ENCODE measurements around the gene TBC1D5.
"Not testable (repeated sequence)": the region's sequence is repeated elsewhere in the genome, so short reads cannot be mapped to it uniquely, and the experiment has no call there.

TBC1D5 gene

GRCh38 chr3:17707813-17708543 lies 34.5 kb downstream of the TBC1D5 start:
- no peak for DNase-seq (ENCODE audit: low read depth)

GRCh38 chr3:17705991-17706390 lies 36.4 kb downstream of the TBC1D5 start:
- not testable (repeated sequence) for DNase-seq (ENCODE audit: low read depth)

GRCh38 chr3:17699815-17700214 lies 42.6 kb downstream of the TBC1D5 start:
- DNase-seq (ENCODE audit: low read depth): not testable (repeated sequence)

- DNase-seq (ENCODE audit: low read depth): not testable (repeated sequence)
Measured at GRCh38 chr3:17695665-17696064, 46.8 kb downstream of the TBC1D5 start.

- not testable (repeated sequence) for DNase-seq (ENCODE audit: low read depth)
Measured at GRCh38 chr3:17693670-17693999, 48.8 kb downstream of the TBC1D5 start.

GRCh38 chr3:17692846-17693669 lies 49.4 kb downstream of the TBC1D5 start:
- peak; percentile 16 for DNase-seq (ENCODE audit: low read depth)

- DNase-seq (ENCODE audit: low read depth): no peak
Measured at GRCh38 chr3:17687566-17687965, 54.9 kb downstream of the TBC1D5 start.

- no peak for DNase-seq (ENCODE audit: low read depth)
Measured at GRCh38 chr3:17686613-17687012, 55.8 kb downstream of the TBC1D5 start.

GRCh38 chr3:17683542-17684207 lies 58.8 kb downstream of the TBC1D5 start:
- DNase-seq (ENCODE audit: low read depth): no peak

- no peak for DNase-seq (ENCODE audit: low read depth)
Measured at GRCh38 chr3:17680530-17680929, 61.9 kb downstream of the TBC1D5 start.

GRCh38 chr3:17678116-17678741 lies 64.2 kb downstream of the TBC1D5 start:
- no peak for DNase-seq (ENCODE audit: low read depth)

GRCh38 chr3:17674082-17674686 lies 68.2 kb downstream of the TBC1D5 start:
- no peak for DNase-seq (ENCODE audit: low read depth)

- no peak for DNase-seq (ENCODE audit: low read depth)
Measured at GRCh38 chr3:17672506-17672905, 69.9 kb downstream of the TBC1D5 start.

GRCh38 chr3:17670749-17671148 lies 71.7 kb downstream of the TBC1D5 start:
- no peak for DNase-seq (ENCODE audit: low read depth)

GRCh38 chr3:17664923-17665322 lies 77.5 kb downstream of the TBC1D5 start:
- DNase-seq (ENCODE audit: low read depth): no peak

GRCh38 chr3:17656264-17656663 lies 86.2 kb downstream of the TBC1D5 start:
- no peak for DNase-seq (ENCODE audit: low read depth)

- DNase-seq (ENCODE audit: low read depth): no peak
Measured at GRCh38 chr3:17655743-17656142, 86.7 kb downstream of the TBC1D5 start.

- not testable (repeated sequence) for DNase-seq (ENCODE audit: low read depth)
Measured at GRCh38 chr3:17649748-17650147, 92.7 kb downstream of the TBC1D5 start.

- not testable (repeated sequence) for DNase-seq (ENCODE audit: low read depth)
Measured at GRCh38 chr3:17648630-17649355, 93.6 kb downstream of the TBC1D5 start.

GRCh38 chr3:17645074-17645698 lies 97.2 kb downstream of the TBC1D5 start:
- DNase-seq (ENCODE audit: low read depth): no peak

- no peak for DNase-seq (ENCODE audit: low read depth)
Measured at GRCh38 chr3:17643691-17644090, 98.7 kb downstream of the TBC1D5 start.
